CD14-positive monocyte (primary cell): ENCODE data around the gene PLAAT4. TPM values are rescaled to one million over a fixed set of nuclear protein-coding genes. Genes with fewer than 3 reads are reported as not detected.
A peak's percentile ranks its signal among the peaks of the same experiment; 100 is the strongest.

ENCODE experiments used
- DNase-seq, 3 donors: peaks; one replicate each; pipeline ENCODE4 v3.0.0-alpha.2; 2011 to 2022
- H2AFZ ChIP-seq: 2 replicates; pipeline ENCODE4 v1.6.0; 2012; ENCODE audit warnings: mild to moderate bottlenecking, low read depth, low read length, inconsistent platforms; ENCODE audit not compliant: insufficient read depth, poor library complexity, severe bottlenecking
- H3K27ac ChIP-seq, 2 donors: 1 replicate in 1 of 2; 2 replicates in 1 of 2; pipeline ENCODE4 v1.5.1; 2012 to 2013; ENCODE audit warnings: low read length in 2 of 2, control low read depth in 1 of 2, inconsistent platforms in 1 of 2, low read depth in 1 of 2, mild to moderate bottlenecking in 1 of 2
- H3K27me3 ChIP-seq, 2 donors: one replicate each; pipeline versions ENCODE4 v1.6.0 to v1.6.1; 2011 to 2013; ENCODE audit warnings: low read length in 2 of 2; ENCODE audit not compliant: control insufficient read depth in 2 of 2, insufficient read depth in 2 of 2
- H3K36me3 ChIP-seq, 2 donors: replicated peaks in 1 of 2; 1 replicate in 1 of 2; 2 replicates in 1 of 2; pipeline versions ENCODE4 v1.5.1 to v1.6.1; 2012 to 2013; ENCODE audit warnings: low read length in 2 of 2, control low read depth in 1 of 2, inconsistent platforms in 1 of 2, mild to moderate bottlenecking in 1 of 2; ENCODE audit not compliant: insufficient read depth in 2 of 2, control insufficient read depth in 1 of 2
- H3K4me1 ChIP-seq, 2 donors: 1 replicate in 1 of 2; 2 replicates in 1 of 2; pipeline versions ENCODE4 v1.5.1 to v1.6.1; 2012 to 2013; ENCODE audit warnings: low read length in 2 of 2, control low read depth in 1 of 2, inconsistent platforms in 1 of 2, mild to moderate bottlenecking in 1 of 2, moderate library complexity in 1 of 2; ENCODE audit not compliant: insufficient read depth in 2 of 2, control insufficient read depth in 1 of 2
- H3K4me2 ChIP-seq: replicated peaks from 2 replicates; pipeline ENCODE3; 2012; ENCODE audit warnings: low read length, moderate library complexity, mild to moderate bottlenecking; ENCODE audit not compliant: poor library complexity, severe bottlenecking; ENCODE audit errors: extremely low read depth
- H3K4me3 ChIP-seq, 3 experiments: fragments of 200-600 bp in 1 of 3; sonication (generic) in 1 of 3; replicated peaks in 1 of 3; 1 replicate in 2 of 3; 2 replicates in 1 of 3; pipeline ENCODE4 v1.5.1; 2011 to 2013; ENCODE audit warnings: low read length in 3 of 3, mild to moderate bottlenecking in 3 of 3, control low read depth in 2 of 3, low read depth in 2 of 3, inconsistent platforms in 1 of 3, moderate library complexity in 1 of 3
- H3K79me2 ChIP-seq: 2 replicates; pipeline ENCODE4 v1.6.0; 2012; ENCODE audit warnings: mild to moderate bottlenecking, control low read depth, inconsistent platforms, low read length, moderate library complexity; ENCODE audit not compliant: insufficient read depth
- H3K9ac ChIP-seq: 2 replicates; pipeline ENCODE4 v1.6.0; 2017; ENCODE audit warnings: low read length, mild to moderate bottlenecking; ENCODE audit not compliant: insufficient read depth, poor library complexity, severe bottlenecking
- H3K9me3 ChIP-seq, 2 donors: replicated peaks in 1 of 2; 1 replicate in 1 of 2; 2 replicates in 1 of 2; pipeline versions ENCODE4 v1.5.1 to v1.6.1; 2012 to 2013; ENCODE audit warnings: low read length in 2 of 2, control low read depth in 1 of 2; ENCODE audit not compliant: control insufficient read depth in 1 of 2, insufficient read depth in 1 of 2
- H4K20me1 ChIP-seq: 2 replicates; pipeline ENCODE4 v1.6.0; 2012; ENCODE audit warnings: mild to moderate bottlenecking, low read length, control low read depth, moderate library complexity; ENCODE audit not compliant: insufficient read depth
- H3K27ac Mint-ChIP-seq, 7 donors: one replicate each; pipeline ENCODE4 v1.8.0; 2020; ENCODE audit warnings: mild to moderate bottlenecking in 7 of 7, mixed read lengths in 7 of 7, moderate library complexity in 6 of 7, inconsistent platforms in 2 of 7
- H3K27me3 Mint-ChIP-seq, 3 donors: one replicate each; pipeline ENCODE4 v1.8.0; 2021 to 2022; ENCODE audit warnings: low read depth in 3 of 3, mild to moderate bottlenecking in 3 of 3, mixed read lengths in 3 of 3, moderate library complexity in 3 of 3, inconsistent platforms in 1 of 3
- H3K36me3 Mint-ChIP-seq, 2 donors: one replicate each; pipeline ENCODE4 v1.8.0; 2020; ENCODE audit warnings: mixed read lengths in 2 of 2, inconsistent platforms in 1 of 2, mild to moderate bottlenecking in 1 of 2
- H3K4me1 Mint-ChIP-seq: one replicate; pipeline ENCODE4 v1.8.0; 2020; ENCODE audit warnings: mild to moderate bottlenecking, mixed read lengths
- H3K4me3 Mint-ChIP-seq, 2 donors: one replicate each; pipeline ENCODE4 v1.8.0; 2020; ENCODE audit warnings: mild to moderate bottlenecking in 2 of 2, mixed read lengths in 2 of 2, moderate library complexity in 1 of 2
- H3K9me3 Mint-ChIP-seq, 7 donors: one replicate each; pipeline ENCODE4 v1.8.0; 2020 to 2022; ENCODE audit warnings: mixed read lengths in 7 of 7, mild to moderate bottlenecking in 6 of 7, moderate library complexity in 6 of 7, inconsistent platforms in 2 of 7
- WGBS: methylation state at CpG from one replicate; pipeline ENCODE4 v1.1.5; 2013; ENCODE audit warnings: missing lambda C conversion rate; ENCODE audit not compliant: insufficient coverage; 5-methylcytosine and 5-hydroxymethylcytosine counted together
- intact Hi-C, 2 donors: fragments of 100-400 bp; cut with micrococcal nuclease; formaldehyde crosslinking; loops; one replicate each; pipeline versions ENCODE4 v1.15.0 to v1.15.1; 2023
- polyA plus RNA-seq, 3 donors: library from polyadenylated mRNA; depleted of rRNA in 1 of 3; unstranded in 2 of 3; stranded (reverse) in 1 of 3; fragments of 300-500 nt in 2 of 3; fragments of >200 nt in 1 of 3; fragmentation: Illumina TruSeq in 2 of 3; gene quantifications; 1 replicate in 2 of 3; 2 replicates in 1 of 3; pipeline ENCODE4 v1.2.3, GENCODE V29; 2012 to 2021
- TF ChIP-seq, protein P1 (sequence below): fragments of 200-600 bp; IDR thresholded peaks from one replicate; pipeline ENCODE4 v1.8.0; 2022; ENCODE audit warnings: antibody characterized with exemption, mild to moderate bottlenecking

PLAAT4 gene
- polyA plus RNA-seq, 3 donors, result 55.2 to 119 (median 101) TPM

DNA sequence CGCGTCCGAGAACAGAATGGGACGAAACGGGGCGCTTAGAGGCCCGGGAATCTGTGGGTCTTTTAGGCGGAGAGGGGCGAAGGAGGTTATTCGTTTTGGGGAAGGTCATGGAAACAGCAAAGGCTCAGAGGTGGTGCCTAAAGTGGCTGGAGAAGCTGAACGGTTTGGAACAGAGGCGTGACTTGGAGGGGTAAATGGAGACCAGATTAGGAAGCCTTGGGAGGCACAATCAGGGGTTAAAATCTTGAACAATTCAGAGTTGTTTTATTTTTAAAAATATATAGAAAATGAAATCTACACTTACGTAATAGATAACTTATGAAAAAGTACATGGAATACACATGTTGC lies 45.4 kb upstream of the PLAAT4 start:
- peaks cover under 1 to 13% (median 2%) of the 10 kb centered on the region in 7 donors for H3K9me3 Mint-ChIP-seq
- Histone ChIP-seq H3K4me3 (peak overlapping the region; percentile 29 to 74 (median 58)), H3K79me2 (no peaks in the 10 kb centered on the region), H3K27me3 (peaks cover 11 to 26% of the 10 kb centered on the region in 2 donors), H3K4me1 (peaks cover 36 to 41% of the 10 kb centered on the region in 2 donors), H3K4me2 (peak overlapping the region; percentile 83), H3K27ac (no peak overlapping the region), H3K9ac (peak overlapping the region; percentile 46), H4K20me1 (no peaks in the 10 kb centered on the region), H2AFZ (peak overlapping the region; percentile 74), H3K36me3 (no peaks in the 10 kb centered on the region), H3K9me3 (no peaks in the 10 kb centered on the region)
- peaks cover 0 to 7% of the 10 kb centered on the region in 2 donors for H3K36me3 Mint-ChIP-seq
- peaks cover 15 to 31% (median 18%) of the 10 kb centered on the region in 3 donors for H3K27me3 Mint-ChIP-seq
- DNase-seq, result no peak
- intact Hi-C loops, result no loop called here
- peaks cover 40% of the 10 kb centered on the region for H3K4me1 Mint-ChIP-seq
- 2% methylated on average over 8 of the region's 13 CpGs for WGBS
- peak overlapping the region in 3 of 7 donors; percentile 63 to 83 (median 82) for H3K27ac Mint-ChIP-seq
- peak overlapping the region; percentile 89 to 98 for H3K4me3 Mint-ChIP-seq
- TF ChIP-seq, protein P1, sequence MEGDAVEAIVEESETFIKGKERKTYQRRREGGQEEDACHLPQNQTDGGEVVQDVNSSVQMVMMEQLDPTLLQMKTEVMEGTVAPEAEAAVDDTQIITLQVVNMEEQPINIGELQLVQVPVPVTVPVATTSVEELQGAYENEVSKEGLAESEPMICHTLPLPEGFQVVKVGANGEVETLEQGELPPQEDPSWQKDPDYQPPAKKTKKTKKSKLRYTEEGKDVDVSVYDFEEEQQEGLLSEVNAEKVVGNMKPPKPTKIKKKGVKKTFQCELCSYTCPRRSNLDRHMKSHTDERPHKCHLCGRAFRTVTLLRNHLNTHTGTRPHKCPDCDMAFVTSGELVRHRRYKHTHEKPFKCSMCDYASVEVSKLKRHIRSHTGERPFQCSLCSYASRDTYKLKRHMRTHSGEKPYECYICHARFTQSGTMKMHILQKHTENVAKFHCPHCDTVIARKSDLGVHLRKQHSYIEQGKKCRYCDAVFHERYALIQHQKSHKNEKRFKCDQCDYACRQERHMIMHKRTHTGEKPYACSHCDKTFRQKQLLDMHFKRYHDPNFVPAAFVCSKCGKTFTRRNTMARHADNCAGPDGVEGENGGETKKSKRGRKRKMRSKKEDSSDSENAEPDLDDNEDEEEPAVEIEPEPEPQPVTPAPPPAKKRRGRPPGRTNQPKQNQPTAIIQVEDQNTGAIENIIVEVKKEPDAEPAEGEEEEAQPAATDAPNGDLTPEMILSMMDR, result no peak

DNA sequence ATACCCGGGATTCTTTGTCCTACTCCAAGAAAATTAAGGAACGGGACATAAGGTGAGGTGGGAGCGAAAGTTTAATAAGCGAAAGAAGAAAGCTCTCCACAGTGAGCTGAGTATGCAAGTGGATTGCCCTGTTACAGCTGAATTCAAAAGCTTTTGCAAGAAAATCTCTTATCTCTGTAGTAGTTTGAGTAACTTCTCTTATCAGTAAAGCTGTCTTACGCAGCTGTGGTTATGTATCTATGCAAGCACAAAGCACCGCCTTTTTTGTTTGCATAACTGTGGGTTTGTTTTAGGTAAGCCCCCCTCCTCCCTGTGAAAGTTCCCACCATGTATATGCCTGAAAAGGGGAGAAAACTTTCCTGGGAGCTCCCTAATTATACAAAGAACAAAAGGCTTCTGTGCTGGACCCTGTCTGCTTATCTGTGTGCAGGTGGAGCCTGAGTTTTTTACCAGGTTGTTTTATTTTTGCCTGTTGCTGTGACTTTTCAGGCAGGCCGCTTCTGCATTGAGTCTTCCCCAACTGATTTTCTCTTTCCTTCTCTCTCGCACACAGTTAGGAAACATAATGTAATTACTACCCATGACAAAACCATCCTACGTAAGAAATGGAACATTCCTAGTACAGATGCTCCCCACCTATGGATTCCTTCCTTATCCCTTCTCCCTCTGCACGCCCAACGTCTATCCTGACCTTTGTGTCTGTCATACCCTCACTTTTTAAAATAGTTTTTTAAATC lies 44.8 kb upstream of the PLAAT4 start:
- intact Hi-C loops, result no loop called here
- Histone ChIP-seq H3K36me3 (no peaks in the 10 kb centered on the region), H3K9me3 (no peaks in the 10 kb centered on the region), H4K20me1 (no peaks in the 10 kb centered on the region), H3K4me3 (peak overlapping the region in 2 of 3 experiments; percentile 58 to 74), H3K4me1 (peaks cover 37 to 47% of the 10 kb centered on the region in 2 donors), H2AFZ (peak overlapping the region; percentile 74), H3K27me3 (peaks cover 11 to 26% of the 10 kb centered on the region in 2 donors), H3K27ac (no peak overlapping the region), H3K9ac (no peak overlapping the region), H3K79me2 (no peaks in the 10 kb centered on the region), H3K4me2 (peak overlapping the region; percentile 83)
- WGBS, result 83% methylated on average over 1 of the region's 11 CpGs
- Mint-ChIP-seq H3K27me3 (peaks cover 15 to 31% (median 18%) of the 10 kb centered on the region in 3 donors), H3K9me3 (peaks cover 0 to 13% (median 3%) of the 10 kb centered on the region in 7 donors), H3K27ac (no peak overlapping the region), H3K4me3 (peak overlapping the region; percentile 89 to 98), H3K36me3 (peaks cover 0 to 7% of the 10 kb centered on the region in 2 donors), H3K4me1 (peaks cover 45% of the 10 kb centered on the region)
- TF ChIP-seq, protein P1, result no peak
- no peak for DNase-seq
